Activated CD4-positive, alpha-beta T cell treated with anti-CD3 and anti-CD28 coated beads, Interleukin-10, Interleukin-2, amounts not matched to agents 100 ng/mL and 50 ng/mL, durations not matched to agents 16 hours and 8 hours (primary cell): ENCODE results near the gene CNGA3.

ENCODE experiments used
- DNase-seq: peaks from one replicate; pipeline ENCODE4 v3.0.0-alpha.2; 2020

The CNGA3 gene

DNA sequence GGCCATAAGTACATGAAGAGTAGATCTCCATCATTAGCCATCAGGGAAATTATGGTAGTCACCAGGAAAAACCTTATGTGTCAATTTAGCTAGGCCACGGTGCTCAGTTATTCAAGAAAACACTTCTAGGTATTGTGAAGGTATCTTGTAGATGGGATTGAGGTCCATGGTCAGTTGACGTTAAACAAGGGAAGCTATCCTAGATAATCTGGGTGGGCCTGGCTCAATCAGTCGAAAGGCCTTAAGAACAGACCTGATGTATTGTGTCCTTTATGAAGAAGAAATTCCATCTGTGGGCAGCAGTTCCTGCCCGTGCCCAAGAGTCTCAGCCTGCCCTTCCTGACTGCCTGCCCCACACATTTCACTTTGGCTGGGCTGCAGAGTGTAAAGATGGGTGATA is 16.7 kb upstream of the CNGA3 start:
- no peak for DNase-seq

DNA sequence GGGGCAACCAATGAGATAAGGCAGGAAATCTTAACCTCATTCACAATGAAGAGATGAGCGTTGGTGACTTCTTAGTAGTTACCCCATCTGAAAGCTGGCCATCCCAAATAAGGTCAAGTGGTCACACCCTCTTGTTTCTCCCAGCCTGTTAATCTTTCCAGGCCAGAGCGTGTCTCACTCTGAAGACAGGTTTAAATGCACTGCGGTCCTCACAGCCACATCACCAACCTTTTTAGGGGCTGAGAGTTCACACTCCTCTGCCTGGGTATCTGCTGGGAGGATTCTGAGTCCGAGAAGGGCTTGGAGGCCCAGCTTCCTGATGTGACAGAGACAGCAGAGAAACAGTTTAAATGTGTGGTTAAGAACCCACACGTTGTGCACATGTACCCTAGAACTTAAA is 13.3 kb upstream of the CNGA3 start:
- no peak for DNase-seq

DNA sequence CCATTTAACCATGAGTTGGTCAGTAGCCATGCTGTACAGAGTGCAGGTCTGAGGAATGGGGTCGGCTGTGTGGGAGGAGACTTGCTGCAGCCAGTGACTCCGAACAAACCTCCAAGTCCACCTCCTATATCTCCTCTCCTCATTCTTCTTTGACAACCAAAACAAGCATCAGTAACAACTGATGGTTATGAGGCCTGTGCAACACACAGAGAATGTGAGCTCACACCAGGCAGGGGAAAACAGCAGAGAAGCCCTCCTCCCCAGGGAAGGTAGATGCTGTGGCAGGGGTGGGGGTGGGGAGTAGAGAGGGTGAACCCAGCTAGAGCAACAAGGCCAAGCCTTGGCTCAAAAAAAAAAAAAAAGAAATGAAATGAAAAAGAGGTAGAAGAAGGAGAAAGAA is 12.3 kb upstream of the CNGA3 start:
- no peak for DNase-seq

DNA sequence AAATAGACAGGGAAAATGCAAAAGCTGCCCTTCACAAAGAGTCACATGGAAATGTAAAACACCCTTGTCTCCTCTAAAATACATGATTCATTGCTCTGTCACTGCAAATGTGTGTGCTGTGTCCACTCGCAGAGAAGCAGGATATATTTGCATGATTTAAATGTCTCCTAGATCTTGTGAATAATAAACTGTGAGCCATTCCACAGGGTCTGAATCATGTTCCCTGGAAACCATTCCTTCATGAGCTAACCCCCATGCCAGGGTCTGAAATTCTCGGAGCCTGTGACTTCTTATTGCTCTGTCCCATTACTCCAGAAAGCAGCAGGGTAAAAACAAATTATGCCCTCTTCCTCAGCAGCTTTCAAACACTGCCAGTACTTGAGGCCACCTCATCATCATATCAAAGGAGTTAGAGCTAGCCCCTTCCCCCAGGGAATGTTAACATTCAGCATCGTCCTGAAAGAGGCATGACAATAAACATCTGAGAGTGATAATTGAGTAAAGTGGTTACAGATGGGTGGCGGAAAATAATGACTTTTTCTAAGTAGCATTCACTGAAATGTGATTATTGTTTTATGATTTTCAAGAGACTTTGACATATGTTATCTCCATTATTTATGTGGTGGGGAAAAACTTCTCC is 11.7 kb upstream of the CNGA3 start:
- DNase-seq = no peak

DNA sequence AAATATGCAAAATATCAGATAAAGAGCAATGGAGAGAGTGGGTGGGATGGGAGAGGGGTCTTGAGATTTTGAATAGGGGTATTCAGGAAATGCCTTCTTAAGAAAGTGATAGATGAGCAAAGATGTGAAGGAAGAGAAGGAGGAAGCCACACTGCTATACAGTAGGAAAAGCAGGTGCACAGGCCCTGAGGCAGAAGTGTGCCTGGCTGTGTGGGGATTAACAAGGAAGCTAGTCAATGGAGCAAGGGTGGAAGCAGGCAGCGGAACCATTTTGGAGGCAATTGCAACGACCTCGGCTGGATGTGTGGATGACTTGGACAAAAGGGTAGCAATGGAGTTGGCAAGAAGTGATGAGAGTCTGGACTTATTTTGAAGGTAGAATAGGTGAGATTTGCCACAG is 11.0 kb upstream of the CNGA3 start:
- DNase-seq = no peak

DNA sequence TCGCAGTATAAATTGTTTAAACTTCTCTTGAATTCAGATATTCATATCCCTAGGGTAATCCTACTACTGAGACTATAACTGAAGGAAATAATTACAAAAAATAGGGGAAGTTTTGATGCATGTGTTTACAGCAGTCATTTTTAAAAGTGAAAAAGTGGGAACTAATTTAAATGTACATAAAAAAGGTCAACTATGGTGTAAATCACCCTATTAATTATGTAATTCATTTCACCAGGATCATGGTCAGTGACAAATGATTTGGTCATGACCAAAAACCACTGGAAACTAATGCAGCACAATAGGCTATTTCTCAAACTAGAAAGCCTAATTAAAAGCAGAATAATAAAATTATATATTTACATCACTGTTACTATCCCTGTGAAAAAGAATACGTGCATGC is 5.0 kb upstream of the CNGA3 start:
- DNase-seq = no peak

DNA sequence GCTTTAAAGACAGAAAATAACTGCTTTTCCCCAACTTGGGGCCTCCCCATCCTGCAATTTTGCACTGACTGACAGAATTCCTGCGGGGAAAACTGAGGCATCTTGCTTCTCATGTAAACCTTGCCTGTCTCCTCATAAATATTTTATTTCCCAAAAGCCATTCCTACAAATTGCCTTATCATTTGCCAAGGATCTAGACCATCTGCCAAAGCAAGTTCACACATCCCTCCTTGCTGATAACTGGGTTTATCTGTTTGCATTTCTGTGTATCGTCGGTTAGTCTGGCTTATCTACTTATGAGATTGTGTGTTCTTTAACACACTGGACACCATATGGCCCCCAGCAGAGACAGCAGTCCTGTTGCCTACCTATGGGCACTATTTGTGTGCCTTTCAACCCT is 3.0 kb upstream of the CNGA3 start:
- no peak for DNase-seq

DNA sequence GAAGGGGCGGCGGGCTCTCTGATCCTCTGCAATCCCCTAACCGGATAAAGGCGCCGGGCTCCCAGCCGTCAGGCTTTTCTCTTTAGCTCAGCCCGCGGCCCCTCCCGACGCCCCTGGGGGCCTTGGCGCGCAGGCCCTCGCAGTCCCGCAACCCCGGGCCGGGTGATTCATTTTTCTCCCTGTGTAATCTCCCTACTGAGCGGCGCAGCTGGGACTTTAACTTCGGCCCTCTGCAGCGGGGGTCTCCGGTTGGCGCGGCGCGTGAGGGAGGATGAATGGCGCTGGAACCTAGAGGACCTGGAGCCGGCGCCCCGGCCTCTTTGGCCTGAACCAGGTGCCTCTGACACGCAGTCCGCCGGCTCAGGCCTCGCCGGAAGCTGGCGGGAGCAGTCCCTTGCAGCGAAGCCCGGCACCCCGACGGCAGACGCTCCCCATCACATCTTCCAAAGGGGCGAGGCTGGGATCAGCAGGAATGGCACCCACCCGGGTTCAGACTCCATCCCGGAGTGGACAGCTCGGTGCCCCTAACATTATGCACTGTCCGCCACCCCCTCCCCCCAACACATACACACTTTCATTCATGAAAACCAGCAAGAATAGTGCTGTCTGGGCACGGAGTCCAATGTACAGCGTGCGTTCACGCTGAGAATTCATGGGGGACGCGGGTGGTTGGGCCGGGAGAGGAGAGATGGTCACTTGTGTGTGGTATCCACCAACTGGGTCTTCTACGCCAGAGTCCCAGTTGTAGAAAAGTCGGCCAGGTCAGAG is 1.2 kb downstream of the CNGA3 start:
- DNase-seq = no peak

DNA sequence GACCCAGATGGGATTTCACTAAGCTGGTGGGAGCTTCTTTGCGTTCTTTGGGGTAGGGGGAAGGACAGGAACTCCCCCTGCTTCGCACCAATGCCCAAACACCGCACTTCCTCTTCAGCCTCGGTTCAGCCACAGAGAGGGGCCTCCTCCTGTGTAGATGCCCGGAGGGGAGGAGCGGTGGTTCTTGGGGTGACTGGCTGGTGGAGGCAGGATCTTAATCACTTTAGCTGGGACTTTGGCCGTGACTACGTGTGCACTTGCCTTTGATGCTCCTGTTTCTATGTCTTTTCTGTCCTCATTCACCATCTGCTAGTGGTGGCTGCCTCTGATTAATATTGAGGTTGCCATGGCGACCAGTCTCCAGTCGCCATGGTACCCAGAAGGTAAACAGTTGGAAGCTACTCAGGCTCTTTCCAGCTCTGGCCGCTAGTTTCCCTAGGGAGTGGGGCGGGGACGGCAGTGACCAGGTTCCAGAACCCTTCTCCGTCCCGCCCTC is 1.9 kb downstream of the CNGA3 start:
- DNase-seq = no peak

DNA sequence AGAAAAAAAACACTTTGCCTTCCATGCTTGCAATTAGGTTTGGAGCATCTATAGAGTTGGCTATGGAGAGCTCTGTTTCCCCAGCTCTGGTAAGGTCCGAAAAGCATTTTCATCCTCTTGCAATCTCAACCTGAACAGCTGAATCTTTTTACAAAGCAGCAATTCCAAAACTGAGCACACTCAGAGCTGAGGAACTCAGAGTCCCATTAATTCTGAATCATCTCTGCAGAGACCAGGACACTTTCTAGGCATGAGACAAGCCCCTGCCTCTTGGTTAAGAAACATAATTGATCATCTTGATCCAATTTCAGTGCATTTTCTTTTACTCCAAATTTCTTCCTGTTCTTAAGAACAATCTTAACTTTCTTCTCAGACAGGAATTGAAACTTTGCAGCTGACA is 4.2 kb downstream of the CNGA3 start:
- DNase-seq = no peak

DNA sequence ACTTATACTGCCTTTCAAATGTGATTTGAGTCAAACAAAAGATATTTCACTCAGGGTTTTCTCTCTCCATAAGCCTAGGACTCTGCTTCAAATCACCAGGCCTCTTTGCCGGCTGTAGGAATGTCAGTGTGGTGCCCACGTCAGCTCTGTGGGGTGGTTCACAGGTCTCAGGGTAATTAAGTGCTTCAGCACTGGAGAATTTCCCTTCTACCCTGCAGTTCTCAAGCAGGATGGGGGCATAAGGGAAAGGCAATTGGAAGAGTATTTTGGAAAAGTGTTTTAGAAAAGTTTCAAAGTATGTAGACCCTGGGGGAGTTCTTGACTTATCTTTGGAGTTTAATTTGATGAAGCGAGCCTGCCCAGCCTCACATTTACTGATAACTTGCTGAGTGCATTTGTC is 9.6 kb downstream of the CNGA3 start:
- DNase-seq = no peak

DNA sequence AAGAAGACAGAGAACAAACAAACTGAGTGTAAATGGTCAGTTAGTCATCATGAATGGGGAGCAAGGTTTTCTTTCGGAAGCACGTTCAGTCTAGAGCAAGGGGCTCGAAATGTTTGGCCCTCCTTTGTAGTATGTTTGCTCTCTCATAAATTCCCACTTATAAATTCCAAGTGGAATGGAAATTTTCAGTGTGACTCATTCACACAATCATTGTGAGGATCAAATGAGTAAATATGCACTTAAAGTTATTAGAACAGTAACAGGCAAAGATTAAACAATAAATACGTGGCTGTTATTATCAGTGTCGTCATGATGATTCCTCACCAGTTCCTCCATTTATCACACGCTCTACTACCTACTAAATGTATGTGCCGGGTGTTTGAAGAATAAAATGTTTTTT is 10.5 kb downstream of the CNGA3 start:
- DNase-seq = no peak

DNA sequence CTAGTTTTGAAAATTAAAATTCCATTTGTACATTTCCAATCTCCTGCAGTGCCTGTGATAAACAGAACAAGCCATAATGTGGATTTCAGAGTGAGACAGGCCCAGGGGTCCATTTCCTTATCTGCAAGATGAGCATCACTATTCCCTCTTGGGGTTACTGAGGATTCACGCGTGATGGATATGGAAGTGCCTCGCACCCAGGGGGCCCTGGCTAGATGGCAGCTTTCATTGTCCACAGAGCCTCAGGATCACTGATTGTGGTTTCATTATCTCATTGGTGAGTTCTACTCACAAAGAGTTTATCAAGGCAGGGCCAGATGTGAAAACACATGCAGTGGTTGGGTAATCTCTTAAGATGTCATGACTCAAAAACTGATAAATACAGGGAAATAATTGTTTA is 11.6 kb downstream of the CNGA3 start:
- DNase-seq = no peak

DNA sequence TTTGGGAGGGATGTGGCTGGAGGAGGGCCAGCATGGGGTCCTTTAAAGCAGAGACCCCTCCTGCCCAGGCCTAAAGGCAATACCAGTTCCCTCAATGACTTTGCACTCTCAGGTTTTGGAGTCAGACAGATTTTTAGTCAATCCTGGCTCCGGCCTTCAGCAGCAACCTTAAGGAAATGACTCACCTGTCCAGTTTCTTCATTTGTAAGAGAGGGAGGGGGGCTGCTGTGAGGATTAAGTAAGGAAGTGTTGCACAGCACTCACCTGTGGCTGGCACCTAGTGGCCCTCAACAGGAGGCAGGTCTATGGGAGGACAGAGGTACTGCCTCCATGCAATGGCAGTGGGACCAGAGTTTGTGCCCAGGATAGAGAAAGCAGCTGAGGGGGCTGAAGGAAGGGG is 13.7 kb downstream of the CNGA3 start:
- DNase-seq = no peak

DNA sequence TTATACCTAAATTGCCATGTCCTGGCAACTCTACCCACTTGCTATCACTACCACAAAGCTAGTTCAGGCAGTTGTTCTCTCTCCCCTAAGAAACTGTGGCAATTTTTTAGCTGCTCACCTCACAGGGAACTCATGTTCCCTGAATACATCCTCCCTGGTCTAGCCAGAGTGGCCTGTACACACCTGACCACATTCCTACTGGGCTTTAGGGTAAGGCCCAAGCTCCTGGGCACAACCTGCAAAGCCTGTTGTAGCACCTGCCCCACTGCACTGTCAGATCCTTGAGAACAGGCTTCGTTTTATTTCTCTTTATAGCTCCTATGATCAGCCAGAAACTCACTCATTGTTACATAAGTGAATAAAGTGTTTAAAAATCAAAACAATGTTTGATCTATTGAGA is 21.5 kb downstream of the CNGA3 start:
- DNase-seq = no peak

DNA sequence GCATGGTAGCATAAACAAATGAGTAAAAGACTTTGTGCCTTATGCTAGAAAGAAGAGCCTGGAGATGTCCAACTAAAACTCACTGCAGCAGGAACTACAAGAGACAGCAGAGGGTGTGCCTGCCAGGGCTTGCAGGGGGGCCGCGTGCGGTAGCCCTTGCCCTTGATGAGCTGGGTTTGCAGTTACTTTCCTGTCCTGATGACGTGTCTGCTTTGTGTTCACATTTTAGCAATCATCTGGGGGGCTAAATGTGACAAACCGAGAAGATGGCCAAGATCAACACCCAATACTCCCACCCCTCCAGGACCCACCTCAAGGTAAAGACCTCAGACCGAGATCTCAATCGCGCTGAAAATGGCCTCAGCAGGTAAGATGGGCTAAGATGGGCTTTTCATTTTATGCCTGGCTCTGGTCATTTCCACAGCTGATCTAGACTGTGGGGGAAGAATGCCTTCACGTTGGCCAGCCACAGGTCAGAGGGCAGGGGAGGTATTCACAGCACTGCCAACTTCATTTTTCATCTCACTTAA is 23.5 kb downstream of the CNGA3 start:
- no peak for DNase-seq

DNA sequence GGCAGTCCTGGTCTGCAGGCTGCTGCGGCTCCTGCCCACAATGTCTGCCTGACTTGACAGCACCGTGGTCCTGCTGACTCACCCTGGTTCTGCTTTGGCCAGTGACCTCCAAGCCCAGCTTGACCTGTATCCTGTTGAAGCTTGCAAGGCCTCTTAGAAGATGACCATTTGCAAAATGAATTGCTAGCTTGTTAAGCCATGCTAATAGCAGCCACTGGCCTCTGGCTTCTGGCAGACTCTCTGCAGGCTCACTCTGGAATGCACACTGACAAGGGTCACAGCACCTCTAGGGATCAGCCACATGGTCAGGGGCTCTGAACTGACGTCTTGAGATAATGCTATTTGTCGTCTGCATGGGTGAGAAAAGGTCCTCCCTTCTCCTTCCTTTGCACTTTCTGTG is 25.9 kb downstream of the CNGA3 start:
- DNase-seq = no peak

DNA sequence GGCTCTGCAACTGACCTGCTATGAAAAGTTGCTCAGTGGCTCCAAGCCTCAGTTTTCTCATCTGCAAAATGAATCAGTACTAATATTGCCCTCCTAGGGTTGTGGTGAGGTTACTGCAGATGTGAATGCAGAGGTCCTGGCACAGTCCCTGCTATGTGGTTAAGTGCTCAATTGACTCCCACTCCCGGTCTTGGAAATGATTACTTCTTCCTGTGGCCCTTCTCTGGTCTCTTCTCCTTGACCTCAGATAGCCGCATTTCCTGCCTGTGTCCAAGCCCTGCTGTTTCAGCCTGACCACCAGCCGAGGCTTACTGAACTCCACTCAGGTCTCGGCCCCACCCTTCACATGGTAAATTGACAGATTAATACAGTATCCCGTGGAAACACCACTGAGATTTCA is 26.3 kb downstream of the CNGA3 start:
- no peak for DNase-seq

DNA sequence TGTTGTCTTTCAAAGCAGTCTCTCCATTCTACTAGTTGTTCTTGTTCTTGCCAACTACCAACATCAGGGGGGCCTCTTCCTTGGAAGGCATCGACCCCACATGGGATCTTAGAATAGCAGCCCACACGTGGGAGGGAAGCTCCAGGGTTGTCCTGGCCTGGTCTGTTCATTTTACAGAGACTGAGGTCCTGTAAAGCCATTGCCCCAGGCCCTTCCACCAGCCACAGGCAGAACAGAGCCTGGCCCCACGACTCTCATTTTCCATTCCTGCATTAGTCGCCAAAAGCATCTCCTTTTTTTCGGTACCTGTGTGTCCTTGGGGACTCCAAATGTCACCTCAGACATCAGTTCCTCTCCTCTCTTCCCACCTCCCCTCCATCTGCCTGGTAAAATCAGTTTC is 28.0 kb downstream of the CNGA3 start:
- DNase-seq = no peak

DNA sequence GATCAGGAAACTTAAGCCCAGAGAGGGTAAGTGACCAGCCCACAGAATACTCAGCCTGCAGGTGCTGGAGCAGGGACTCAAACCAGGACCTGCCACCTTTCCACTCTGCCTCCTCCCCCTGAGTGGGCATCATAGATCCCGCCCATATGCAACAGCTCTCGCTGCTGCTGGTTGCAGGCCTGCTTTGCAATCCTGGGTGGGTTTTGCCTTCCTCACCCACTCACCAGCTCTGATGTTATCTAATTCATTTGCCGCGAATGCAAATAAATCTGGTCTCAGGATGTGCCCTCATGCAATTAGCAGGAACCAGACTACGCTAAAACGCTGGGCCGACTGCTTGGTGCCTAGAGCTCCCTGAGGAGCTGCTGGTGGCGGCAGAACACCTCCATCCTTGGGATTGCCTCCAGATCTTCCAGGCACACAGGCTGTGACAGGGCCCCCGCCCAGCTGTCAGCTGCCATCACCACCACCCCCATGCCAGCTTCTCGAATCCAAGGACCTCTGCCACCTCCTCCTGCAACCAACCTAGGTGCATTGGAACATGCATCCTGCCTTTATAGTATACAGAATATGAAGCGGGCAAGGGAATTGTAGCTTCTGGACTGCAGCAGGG is 28.8 kb downstream of the CNGA3 start:
- no peak for DNase-seq

DNA sequence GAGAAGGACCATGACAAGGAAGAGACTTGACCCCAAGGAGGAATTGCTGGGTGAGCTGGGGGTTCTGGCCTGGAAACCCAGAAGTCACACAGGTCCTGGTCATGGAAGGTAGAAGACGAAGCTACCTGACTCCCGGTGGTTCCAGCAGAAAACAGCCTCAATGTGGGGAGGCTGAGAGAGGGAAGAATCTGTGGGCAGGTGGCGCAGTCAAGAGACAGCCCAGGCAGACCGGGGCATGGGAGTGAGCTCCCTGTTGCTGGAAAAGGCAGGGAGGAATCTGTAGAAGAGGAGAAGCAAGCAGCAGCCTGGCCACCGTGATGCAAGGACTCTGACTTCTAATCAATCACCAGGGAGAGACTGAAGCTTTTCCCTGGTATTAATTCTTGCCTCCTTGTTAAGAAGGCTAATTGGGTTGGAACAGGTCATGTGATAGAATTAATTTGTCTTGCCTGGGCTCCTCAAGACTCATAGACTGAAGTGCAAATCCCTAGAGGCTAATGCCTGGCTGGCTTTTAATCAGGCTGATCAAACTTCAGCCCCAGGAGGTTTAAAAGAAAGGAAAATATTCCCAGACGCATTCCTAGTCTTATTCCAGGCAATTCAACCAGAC is 30.1 kb downstream of the CNGA3 start:
- no peak for DNase-seq

DNA sequence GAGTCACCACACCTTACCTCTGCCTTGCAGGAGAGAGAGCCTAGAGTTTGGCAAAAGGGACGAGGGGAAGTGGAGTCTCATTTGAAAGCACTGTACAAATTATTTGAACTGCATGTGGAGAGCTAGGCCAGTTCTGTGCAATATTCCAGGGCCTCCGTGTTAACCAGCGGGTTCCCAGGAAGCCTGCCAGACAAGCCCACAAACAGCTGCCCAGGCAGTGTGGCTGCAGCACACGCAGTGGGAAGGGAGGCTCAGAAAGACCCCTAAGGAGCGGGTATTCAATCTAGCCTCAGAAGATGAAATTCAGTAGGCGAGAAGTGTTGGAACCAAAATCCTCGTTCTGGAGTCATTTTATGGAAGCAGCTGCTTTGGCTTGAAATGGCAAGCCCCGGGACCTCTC is 30.7 kb downstream of the CNGA3 start:
- no peak for DNase-seq

DNA sequence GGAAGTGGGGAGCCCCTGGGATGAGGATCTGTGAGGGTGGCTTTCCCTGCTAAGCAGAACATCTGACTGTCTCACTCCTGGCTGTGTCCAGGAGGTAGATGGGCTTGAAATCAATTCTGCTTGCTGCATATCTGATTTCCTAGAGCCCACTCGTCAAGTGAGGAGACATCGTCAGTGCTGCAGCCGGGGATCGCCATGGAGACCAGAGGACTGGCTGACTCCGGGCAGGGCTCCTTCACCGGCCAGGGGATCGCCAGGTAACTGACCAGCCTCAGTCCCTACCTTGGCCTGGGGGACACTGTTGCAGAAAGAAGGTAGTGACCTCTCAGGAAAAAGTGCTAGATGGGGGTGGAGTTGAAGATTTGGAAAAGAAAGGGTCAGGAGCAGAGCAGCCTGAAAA is 31.3 kb downstream of the CNGA3 start:
- no peak for DNase-seq

DNA sequence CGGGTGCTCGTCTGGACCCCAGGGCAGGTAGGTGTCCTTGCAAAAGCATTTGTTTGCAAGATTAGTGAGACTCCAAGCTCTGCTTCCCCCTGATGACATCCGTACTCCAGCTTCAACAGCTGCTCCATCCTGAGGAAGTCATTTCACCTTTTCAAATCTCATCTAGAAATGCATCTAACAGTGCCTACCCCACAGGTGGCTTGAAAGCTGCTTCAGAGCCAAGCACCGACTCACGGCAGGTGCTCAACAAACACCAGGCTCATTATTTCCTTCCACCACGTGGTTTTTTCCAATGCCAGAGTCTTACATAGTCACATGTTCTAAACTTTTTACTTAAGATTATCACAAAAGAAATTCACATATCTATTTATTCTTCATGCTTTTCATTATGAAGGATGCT is 31.9 kb downstream of the CNGA3 start:
- no peak for DNase-seq
